Prostate gland (tissue), 2 donors: ENCODE results near the gene SMCO4.

Experiments
- POLR2A ChIP-seq: fragments of 450-650 bp; IDR thresholded peaks from one replicate; pipeline ENCODE4 v1.6.1; 2016; ENCODE audit warnings: antibody characterized with exemption, mild to moderate bottlenecking
- POLR2AphosphoS5 ChIP-seq: sonication (generic); formaldehyde crosslinking; IDR thresholded peaks from one replicate; pipeline ENCODE4 v1.6.1; 2017; ENCODE audit warnings: antibody characterized with exemption
- TF ChIP-seq, protein P1 (sequence below), 4 experiments: fragments of 200-600 bp in 2 of 4; fragments of 450-650 bp in 2 of 4; sonication (generic) in 2 of 4; IDR thresholded peaks; 1 replicate in 3 of 4; 2 replicates in 1 of 4; pipeline ENCODE4 v1.5.1; 2016 to 2019; ENCODE audit warnings: antibody characterized with exemption in 4 of 4, mild to moderate bottlenecking in 2 of 4, moderate library complexity in 2 of 4

DNA sequence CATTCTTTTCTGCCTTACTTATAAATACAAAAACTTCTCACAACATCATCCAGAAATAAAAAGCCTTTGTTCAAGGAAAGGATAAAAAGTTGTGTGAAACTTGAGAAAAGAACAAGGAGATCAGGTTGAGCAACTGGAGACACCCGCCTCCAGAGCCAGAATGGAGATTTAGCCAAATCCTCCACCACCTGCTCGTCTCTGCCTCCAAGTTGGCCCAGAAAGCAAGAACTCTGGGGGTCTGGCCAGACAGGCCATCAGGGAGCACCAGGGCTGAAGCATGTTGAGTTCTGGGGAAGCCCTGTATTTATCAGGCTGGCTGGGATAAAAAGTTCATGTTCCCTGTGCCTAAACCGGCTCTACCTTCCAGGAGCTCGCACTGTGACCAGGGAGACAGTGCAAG is 14.9 kb downstream of the SMCO4 start:
- TF ChIP-seq, protein P1, sequence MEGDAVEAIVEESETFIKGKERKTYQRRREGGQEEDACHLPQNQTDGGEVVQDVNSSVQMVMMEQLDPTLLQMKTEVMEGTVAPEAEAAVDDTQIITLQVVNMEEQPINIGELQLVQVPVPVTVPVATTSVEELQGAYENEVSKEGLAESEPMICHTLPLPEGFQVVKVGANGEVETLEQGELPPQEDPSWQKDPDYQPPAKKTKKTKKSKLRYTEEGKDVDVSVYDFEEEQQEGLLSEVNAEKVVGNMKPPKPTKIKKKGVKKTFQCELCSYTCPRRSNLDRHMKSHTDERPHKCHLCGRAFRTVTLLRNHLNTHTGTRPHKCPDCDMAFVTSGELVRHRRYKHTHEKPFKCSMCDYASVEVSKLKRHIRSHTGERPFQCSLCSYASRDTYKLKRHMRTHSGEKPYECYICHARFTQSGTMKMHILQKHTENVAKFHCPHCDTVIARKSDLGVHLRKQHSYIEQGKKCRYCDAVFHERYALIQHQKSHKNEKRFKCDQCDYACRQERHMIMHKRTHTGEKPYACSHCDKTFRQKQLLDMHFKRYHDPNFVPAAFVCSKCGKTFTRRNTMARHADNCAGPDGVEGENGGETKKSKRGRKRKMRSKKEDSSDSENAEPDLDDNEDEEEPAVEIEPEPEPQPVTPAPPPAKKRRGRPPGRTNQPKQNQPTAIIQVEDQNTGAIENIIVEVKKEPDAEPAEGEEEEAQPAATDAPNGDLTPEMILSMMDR (IDR thresholded peaks at IDR 0.05): no peak
- TF ChIP-seq POLR2A: no peak
- peak; percentile 54 for TF ChIP-seq POLR2AphosphoS5
